ENCODE results near the gene SHMT2. TPM values are rescaled to one million over a fixed set of nuclear protein-coding genes. Genes with fewer than 3 reads are reported as not detected.

The SHMT2 gene
- total and polyA plus RNA-seq, 2 of the 13 experiments (the other 11 are each of a cell fraction or from before 2014, with no cell fraction given), result 181 to 393 TPM

DNA sequence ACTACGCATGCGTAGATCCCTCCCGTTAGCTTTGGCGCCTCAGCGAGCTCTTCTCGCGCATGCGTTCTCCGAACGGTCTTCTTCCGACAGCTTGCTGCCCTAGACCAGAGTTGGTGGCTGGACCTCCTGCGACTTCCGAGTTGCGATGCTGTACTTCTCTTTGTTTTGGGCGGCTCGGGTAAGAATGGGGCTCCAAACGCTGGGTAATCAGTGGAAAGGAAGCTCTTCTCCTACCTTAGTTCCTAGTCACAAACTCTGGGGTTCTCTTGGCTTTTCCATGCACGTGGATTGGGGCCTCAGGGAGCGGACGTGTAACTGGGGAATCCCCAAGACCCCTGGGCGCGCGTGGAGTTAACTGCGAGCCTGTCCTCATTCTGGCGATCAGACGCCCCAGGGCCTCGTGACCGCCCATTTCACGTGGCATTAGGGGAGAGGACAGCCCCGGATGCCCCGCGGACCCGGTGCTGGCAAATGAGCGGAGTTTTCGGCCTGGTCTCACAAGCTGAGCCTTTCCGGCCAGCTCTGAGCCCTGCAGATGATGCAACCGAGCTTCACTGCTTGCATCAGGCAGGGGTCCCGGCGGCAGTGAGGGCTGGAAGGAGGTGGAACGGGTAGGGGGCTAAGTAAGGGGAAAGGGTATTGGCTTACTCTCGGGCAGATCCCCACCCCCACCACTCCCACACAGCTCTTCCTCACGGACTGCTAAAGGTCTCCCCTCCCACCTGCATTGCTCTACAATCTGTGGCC, at the start of gene SHMT2 (continued):
- TF ChIP-seq, protein P1, sequence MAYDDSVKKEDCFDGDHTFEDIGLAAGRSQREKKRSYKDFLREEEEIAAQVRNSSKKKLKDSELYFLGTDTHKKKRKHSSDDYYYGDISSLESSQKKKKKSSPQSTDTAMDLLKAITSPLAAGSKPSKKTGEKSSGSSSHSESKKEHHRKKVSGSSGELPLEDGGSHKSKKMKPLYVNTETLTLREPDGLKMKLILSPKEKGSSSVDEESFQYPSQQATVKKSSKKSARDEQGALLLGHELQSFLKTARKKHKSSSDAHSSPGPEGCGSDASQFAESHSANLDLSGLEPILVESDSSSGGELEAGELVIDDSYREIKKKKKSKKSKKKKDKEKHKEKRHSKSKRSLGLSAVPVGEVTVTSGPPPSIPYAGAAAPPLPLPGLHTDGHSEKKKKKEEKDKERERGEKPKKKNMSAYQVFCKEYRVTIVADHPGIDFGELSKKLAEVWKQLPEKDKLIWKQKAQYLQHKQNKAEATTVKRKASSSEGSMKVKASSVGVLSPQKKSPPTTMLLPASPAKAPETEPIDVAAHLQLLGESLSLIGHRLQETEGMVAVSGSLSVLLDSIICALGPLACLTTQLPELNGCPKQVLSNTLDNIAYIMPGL (CRISPR knock-in tag; IDR thresholded peaks at IDR 0.05; ENCODE audit: borderline replicate concordance in 1 of 2, low read depth in 1 of 2), result peak; percentile 39 to 46; a peak in 1 of 4 replicates
- TF ChIP-seq KDM6A (CRISPR knock-in tag; IDR thresholded peaks at IDR 0.05; ENCODE audit: low read depth) (no peak), ZNF329 (CRISPR knock-in tag; IDR thresholded peaks at IDR 0.05; ENCODE audit: low read depth) (no peak), MXD3 (CRISPR knock-in tag; IDR thresholded peaks at IDR 0.05) (peak; percentile 79; the same call in 1 of the 2 replicates), ZZZ3 (CRISPR knock-in tag; IDR thresholded peaks at IDR 0.05; ENCODE audit: borderline replicate concordance) (no peak), MXD1 (CRISPR knock-in tag; IDR thresholded peaks at IDR 0.05) (peak; percentile 30; the same call in 1 of the 2 replicates), HOXA7 (CRISPR knock-in tag; IDR thresholded peaks at IDR 0.05) (no peak), ZNF792 (CRISPR knock-in tag; IDR thresholded peaks at IDR 0.05) (no peak; the same call in 1 of the 2 replicates), ZSCAN25 (CRISPR knock-in tag; IDR thresholded peaks at IDR 0.05) (0 out of 2 replicates have a peak, but pooled peaks have one; percentile 11), ZNF350 (CRISPR knock-in tag; IDR thresholded peaks at IDR 0.05; ENCODE audit: borderline replicate concordance, low read depth) (peak; percentile 75; the same call in 1 of the 2 replicates), AGO2 (optimal IDR thresholded peaks at IDR 0.05; ENCODE audit: low read depth, low read length) (peak; percentile 78), SMARCC2 (IDR thresholded peaks at IDR 0.05) (no peak), MTA1 (CRISPR knock-in tag; IDR thresholded peaks at IDR 0.05; ENCODE audit: borderline replicate concordance) (peak; percentile 60; the same call in 1 of the 2 replicates), ZFAT (CRISPR knock-in tag; conservative IDR thresholded peaks at IDR 0.05) (peak; percentile 48; the same call in 1 of the 2 replicates), UBTF (CRISPR knock-in tag; IDR thresholded peaks at IDR 0.05) (peak; percentile 74), ATF7 (IDR thresholded peaks at IDR 0.05) (peak; percentile 48; the same call in 1 of the 2 replicates), ATF7 (CRISPR knock-in tag; IDR thresholded peaks at IDR 0.05) (peak; percentile 57; the same call in 1 of the 2 replicates)
- TF ChIP-seq, protein P2, sequence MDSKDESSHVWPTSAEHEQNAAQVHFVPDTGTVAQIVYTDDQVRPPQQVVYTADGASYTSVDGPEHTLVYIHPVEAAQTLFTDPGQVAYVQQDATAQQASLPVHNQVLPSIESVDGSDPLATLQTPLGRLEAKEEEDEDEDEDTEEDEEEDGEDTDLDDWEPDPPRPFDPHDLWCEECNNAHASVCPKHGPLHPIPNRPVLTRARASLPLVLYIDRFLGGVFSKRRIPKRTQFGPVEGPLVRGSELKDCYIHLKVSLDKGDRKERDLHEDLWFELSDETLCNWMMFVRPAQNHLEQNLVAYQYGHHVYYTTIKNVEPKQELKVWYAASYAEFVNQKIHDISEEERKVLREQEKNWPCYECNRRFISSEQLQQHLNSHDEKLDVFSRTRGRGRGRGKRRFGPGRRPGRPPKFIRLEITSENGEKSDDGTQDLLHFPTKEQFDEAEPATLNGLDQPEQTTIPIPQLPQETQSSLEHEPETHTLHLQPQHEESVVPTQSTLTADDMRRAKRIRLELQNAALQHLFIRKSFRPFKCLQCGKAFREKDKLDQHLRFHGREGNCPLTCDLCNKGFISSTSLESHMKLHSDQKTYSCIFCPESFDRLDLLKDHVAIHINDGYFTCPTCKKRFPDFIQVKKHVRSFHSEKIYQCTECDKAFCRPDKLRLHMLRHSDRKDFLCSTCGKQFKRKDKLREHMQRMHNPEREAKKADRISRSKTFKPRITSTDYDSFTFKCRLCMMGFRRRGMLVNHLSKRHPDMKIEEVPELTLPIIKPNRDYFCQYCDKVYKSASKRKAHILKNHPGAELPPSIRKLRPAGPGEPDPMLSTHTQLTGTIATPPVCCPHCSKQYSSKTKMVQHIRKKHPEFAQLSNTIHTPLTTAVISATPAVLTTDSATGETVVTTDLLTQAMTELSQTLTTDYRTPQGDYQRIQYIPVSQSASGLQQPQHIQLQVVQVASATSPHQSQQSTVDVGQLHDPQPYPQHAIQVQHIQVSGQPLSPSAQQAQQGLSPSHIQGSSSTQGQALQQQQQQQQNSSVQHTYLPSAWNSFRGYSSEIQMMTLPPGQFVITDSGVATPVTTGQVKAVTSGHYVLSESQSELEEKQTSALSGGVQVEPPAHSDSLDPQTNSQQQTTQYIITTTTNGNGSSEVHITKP (CRISPR knock-in tag; IDR thresholded peaks at IDR 0.05; ENCODE audit: low read depth), result no peak

Measured in HepG2 (cell line).